ENCODE measurements around the gene INPP5B. TPM values are rescaled to one million over a fixed set of nuclear protein-coding genes. Genes with fewer than 3 reads are reported as not detected.

INPP5B gene
- total and polyA plus RNA-seq, 9 of the 15 experiments (the other 6 are each of a cell fraction or from before 2014, with no cell fraction given) = 14.1 to 28.7 (median 20.9) TPM

GRCh38 chr1:37859507-37860345 is 87.1 kb downstream of the INPP5B start, which contains the start of gene MTF1 (continued):
- TF ChIP-seq BCLAF1 (IDR thresholded peaks at IDR 0.05; ENCODE audit: borderline replicate concordance in 1 of 2, control insufficient read depth in 1 of 2, low read depth in 2 of 2, low read length in 1 of 2) = peak in 1 of 2 experiments; percentile 18; a peak in 1 of 4 replicates
- TF ChIP-seq BDP1 (IDR thresholded peaks at IDR 0.05; ENCODE audit: insufficient read depth, insufficient read length) = no peak
- no peak for TF ChIP-seq CCAR2 (IDR thresholded peaks at IDR 0.05; ENCODE audit: low read depth, low read length)
- no peak for TF ChIP-seq CEBPB (tag; IDR thresholded peaks at IDR 0.05)
- no peak for TF ChIP-seq FOXO4 (CRISPR knock-in tag; IDR thresholded peaks at IDR 0.05)
- TF ChIP-seq ZNF311 (CRISPR knock-in tag; IDR thresholded peaks at IDR 0.05) = no peak
- TF ChIP-seq SIN3A (IDR thresholded peaks at IDR 0.05; ENCODE audit: borderline replicate concordance in 2 of 2, control insufficient read depth in 1 of 2, low read depth in 2 of 2, low read length in 2 of 2) = peak; percentile 77 to 83; a peak in 2 of 4 replicates
- TF ChIP-seq E2F8 (IDR thresholded peaks at IDR 0.05; ENCODE audit: low read depth, partially characterized antibody) = peak; percentile 79
- TF ChIP-seq NFIX (CRISPR knock-in tag; IDR thresholded peaks at IDR 0.05; ENCODE audit: low read depth) = no peak
- no peak for TF ChIP-seq ZC3H8 (IDR thresholded peaks at IDR 0.05)
- peak; percentile 85; the same call in 1 of the 2 replicates for TF ChIP-seq ZNF695 (CRISPR knock-in tag; IDR thresholded peaks at IDR 0.05)
- TF ChIP-seq ZBTB17 (CRISPR knock-in tag; IDR thresholded peaks at IDR 0.05) = peak; percentile 81
- no peak for TF ChIP-seq RNF219 (CRISPR knock-in tag; IDR thresholded peaks at IDR 0.05)
- no peak for TF ChIP-seq YBX1 (IDR thresholded peaks at IDR 0.05)

All from K562 (cell line).